GM13976 (cell line): ENCODE data around the gene MARK4.

Experiments used
- DNase-seq: peaks from one replicate; pipeline ENCODE4 v3.0.0; 2012; ENCODE audit warnings: low spot score
- in situ Hi-C: fragments of 300-500 bp; cut with MboI; formaldehyde crosslinking; loops from one replicate; pipeline ENCODE4 v1.12.0; 2022; ENCODE audit warnings: low sequenced_read_pairs, mixed read lengths, inconsistent platforms; ENCODE audit not compliant: unreplicated experiment
- TF ChIP-seq, protein P1 (sequence below): IDR thresholded peaks from 2 replicates; pipeline ENCODE4 v1.5.1; 2012; ENCODE audit warnings: borderline replicate concordance, mild to moderate bottlenecking; ENCODE audit not compliant: insufficient read depth; ENCODE audit errors: extremely low read depth, missing control alignments, control extremely low read depth

Gene MARK4

DNA sequence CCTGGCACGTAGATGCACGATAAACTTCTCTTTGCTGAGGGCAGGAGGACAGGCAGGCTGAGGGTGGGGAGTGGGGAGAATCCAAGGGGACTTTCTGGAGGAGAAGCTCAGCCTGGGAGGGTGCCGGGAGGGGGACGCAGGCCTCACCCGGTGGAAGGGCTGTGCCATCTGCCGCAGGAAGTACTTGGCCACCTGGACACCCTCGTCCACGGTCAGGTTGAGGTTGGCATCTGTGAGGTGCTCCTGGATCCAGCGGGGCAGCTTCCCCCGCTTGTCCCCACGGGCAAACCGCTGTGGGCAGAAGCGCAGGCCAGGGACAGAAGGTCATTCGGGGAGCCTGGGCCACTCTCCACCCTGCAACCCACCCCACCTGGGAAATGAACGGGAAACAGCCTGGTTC, 101.0 kb downstream of the MARK4 start:
- TF ChIP-seq, protein P1, sequence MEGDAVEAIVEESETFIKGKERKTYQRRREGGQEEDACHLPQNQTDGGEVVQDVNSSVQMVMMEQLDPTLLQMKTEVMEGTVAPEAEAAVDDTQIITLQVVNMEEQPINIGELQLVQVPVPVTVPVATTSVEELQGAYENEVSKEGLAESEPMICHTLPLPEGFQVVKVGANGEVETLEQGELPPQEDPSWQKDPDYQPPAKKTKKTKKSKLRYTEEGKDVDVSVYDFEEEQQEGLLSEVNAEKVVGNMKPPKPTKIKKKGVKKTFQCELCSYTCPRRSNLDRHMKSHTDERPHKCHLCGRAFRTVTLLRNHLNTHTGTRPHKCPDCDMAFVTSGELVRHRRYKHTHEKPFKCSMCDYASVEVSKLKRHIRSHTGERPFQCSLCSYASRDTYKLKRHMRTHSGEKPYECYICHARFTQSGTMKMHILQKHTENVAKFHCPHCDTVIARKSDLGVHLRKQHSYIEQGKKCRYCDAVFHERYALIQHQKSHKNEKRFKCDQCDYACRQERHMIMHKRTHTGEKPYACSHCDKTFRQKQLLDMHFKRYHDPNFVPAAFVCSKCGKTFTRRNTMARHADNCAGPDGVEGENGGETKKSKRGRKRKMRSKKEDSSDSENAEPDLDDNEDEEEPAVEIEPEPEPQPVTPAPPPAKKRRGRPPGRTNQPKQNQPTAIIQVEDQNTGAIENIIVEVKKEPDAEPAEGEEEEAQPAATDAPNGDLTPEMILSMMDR, result no peak
- DNase-seq, result no peak
- in situ Hi-C loops, result no loop called here

DNA sequence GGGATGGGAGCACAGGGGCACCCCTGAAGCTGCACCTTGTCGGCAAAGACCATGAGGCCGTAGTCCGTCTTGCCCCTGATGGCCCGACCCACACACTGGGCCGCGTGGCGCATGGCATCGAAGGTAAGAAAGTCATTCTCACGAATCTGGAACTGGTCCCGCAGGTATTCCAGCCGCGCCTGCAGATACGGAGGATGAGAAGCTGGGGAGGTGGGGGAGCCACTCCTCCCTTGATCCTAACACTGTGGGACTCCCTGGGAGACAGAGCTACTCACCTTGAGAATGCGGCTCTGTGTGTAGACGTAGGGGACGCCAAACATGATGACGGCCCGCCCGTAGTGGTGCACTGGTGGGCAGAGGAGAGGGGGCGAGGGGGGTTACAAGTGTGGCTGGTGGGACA, 101.4 kb downstream of the MARK4 start:
- in situ Hi-C loops, result no loop called here
- no peak for DNase-seq
- TF ChIP-seq, protein P1, result no peak

DNA sequence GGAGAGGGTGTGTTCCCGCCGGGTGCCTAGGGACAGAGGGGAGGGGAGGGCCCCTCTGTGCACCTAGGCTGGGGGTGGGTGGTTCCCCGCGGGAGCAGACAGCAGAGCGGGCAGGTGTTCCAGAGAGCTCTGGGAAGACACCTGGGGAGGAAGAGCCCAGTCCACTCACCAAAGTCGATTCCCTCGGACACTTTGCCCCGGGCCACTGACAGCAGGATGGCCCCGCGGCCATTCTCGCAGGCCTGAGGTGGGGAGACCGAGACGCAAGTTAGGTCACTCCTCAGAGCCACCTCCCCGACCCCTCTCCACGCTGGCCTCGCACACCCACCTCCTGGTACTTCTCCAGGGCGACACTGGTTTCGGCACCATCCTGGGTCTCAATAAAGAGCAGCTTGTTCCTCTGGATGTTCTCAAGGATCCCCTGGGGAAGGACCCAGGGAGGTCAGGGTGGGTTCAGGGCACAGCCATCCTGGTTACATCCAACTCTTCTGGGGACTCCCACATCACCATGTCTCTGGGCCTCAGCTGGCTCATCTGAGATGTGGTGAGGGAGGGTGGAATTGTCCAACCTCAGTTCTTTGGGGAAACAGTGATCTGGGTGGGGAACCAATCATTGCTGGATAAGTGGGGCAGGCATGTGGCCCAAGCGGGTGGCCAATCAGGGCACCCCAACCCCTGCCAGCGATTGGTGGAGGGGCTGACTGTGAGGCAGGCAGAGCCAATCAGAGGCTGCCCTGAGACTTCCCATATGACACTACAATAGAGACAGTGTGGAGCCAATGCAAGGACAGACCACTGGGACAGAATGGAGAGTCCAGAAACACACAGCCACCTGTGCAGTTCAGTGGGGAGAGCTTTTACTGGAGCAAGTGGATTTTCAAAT, 102.1 kb downstream of the MARK4 start:
- in situ Hi-C loops, result no loop called here
- DNase-seq, result no peak
- TF ChIP-seq, protein P1, result no peak

DNA sequence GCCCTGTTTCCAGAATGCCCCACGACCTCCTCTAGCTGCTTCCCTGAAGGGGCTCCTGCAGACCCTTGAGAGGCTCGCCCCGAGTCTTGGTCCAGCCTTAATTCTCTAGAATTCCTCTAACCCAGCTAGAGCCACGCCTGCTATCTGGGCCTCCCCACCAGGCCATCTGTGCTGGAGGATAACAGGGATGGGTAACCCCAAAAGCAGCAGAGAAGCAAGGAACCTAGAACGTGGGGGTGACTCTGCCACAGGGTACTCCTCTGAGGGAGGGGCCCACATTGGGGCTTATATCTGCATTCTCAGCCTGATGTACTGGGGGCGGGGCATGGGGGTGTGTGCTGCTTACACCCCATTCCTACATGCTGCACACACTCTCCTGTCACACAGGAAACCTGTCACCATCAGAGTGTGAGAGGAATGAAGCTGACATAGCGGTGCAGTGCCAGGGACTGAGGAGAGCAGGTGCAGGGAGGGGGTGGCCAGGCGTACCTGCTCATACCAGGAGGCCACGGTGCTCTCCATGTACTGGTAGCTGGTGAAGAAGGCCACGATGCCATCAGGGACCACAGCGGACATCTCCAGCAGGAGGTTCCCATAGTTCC, 103.3 kb downstream of the MARK4 start:
- in situ Hi-C loops, result no loop called here
- no peak for DNase-seq
- TF ChIP-seq, protein P1, result no peak
